SK-N-SH (cell line): ENCODE data around the gene MUSTN1. TPM values are rescaled to one million over a fixed set of nuclear protein-coding genes. Genes with fewer than 3 reads are reported as not detected.

ENCODE experiments used
- CTCF ChIA-PET: fragments of 300-600, 350-600 bp; formaldehyde crosslinking; extraction: SDS; loops from one replicate; lab custom pipeline; 2021; lab: Yijun Ruan, JAX
- POLR2A ChIA-PET: fragments of 350-600 bp; sonication (Branson Sonifier 250); formaldehyde crosslinking; extraction: SDS; loops from one replicate; lab custom pipeline; 2020; ENCODE audit warnings: antibody characterized with exemption, inconsistent platforms; lab: Yijun Ruan, JAX
- DNase-seq: peaks from one replicate; pipeline ENCODE4 v3.0.0; 2012
- H2AFZ ChIP-seq: fragments of 200-600 bp; sonication (generic); 2 replicates; pipeline ENCODE4 v1.8.1; 2016; ENCODE audit warnings: antibody characterized with exemption, mild to moderate bottlenecking, low read depth
- H3F3A ChIP-seq: fragments of 200-600 bp; sonication (generic); replicated peaks from 2 replicates; pipeline ENCODE3; 2016; ENCODE audit warnings: antibody characterized with exemption, mild to moderate bottlenecking; ENCODE audit not compliant: insufficient read depth
- H3K27ac ChIP-seq, 2 experiments: fragments of 200-500 bp in 1 of 2; fragments of 200-600 bp in 1 of 2; sonication (Bioruptor generic) in 1 of 2; sonication (generic), shearing (Covaris generic) in 1 of 2; 2 replicates each; pipeline versions ENCODE4 v1.5.1 to v1.6.1; 2014 to 2016; ENCODE audit warnings: low read depth in 2 of 2, inconsistent platforms in 1 of 2, low read length in 1 of 2, mild to moderate bottlenecking in 1 of 2, mixed read lengths in 1 of 2
- H3K27me3 ChIP-seq: fragments of 200-600 bp; sonication (generic), shearing (Covaris generic); 2 replicates; pipeline ENCODE4 v1.6.1; 2016; ENCODE audit warnings: mixed run types; ENCODE audit not compliant: insufficient read depth
- H3K36me3 ChIP-seq, 2 experiments: fragments of 200-500 bp in 1 of 2; fragments of 200-600 bp in 1 of 2; sonication (Bioruptor generic) in 1 of 2; sonication (generic) in 1 of 2; replicated peaks in 1 of 2; 2 replicates each; pipeline versions ENCODE3 to v1.5.1; 2014 to 2016; ENCODE audit warnings: low read length in 1 of 2, mild to moderate bottlenecking in 1 of 2; ENCODE audit not compliant: insufficient read depth in 2 of 2, control insufficient read depth in 1 of 2
- H3K4me1 ChIP-seq, 2 experiments: fragments of 200-500 bp in 1 of 2; fragments of 200-600 bp in 1 of 2; sonication (Bioruptor generic) in 1 of 2; sonication (generic), shearing (Covaris generic) in 1 of 2; 2 replicates each; pipeline versions ENCODE4 v1.5.1 to v1.6.1; 2014 to 2016; ENCODE audit warnings: low read depth in 1 of 2, low read length in 1 of 2, mixed run types in 1 of 2; ENCODE audit not compliant: insufficient read depth in 2 of 2, control insufficient read depth in 1 of 2
- H3K4me2 ChIP-seq: fragments of 200-600 bp; sonication (generic), shearing (Covaris generic); 2 replicates; pipeline ENCODE4 v1.6.1; 2017; ENCODE audit warnings: mixed run types
- H3K4me3 ChIP-seq, 2 experiments: fragments of 200-500 bp in 1 of 2; fragments of 200-600 bp in 1 of 2; sonication (Bioruptor generic) in 1 of 2; sonication (generic), shearing (Covaris generic) in 1 of 2; 2 replicates each; pipeline versions ENCODE4 v1.5.1 to v1.8.1; 2014 to 2016; ENCODE audit warnings: low read depth in 2 of 2, inconsistent platforms in 1 of 2, low read length in 1 of 2, mild to moderate bottlenecking in 1 of 2, mixed read lengths in 1 of 2, moderate library complexity in 1 of 2
- H3K79me2 ChIP-seq: fragments of 200-600 bp; sonication (generic); 2 replicates; pipeline ENCODE4 v1.8.1; 2017; ENCODE audit warnings: mild to moderate bottlenecking; ENCODE audit not compliant: insufficient read depth
- H3K9ac ChIP-seq: fragments of 200-600 bp; sonication (generic); 2 replicates; pipeline ENCODE4 v1.6.1; 2017; ENCODE audit warnings: mixed run types
- H3K9me2 ChIP-seq: fragments of 200-600 bp; sonication (generic); 2 replicates; pipeline ENCODE4 v1.6.1; 2017; ENCODE audit warnings: mixed run types
- H3K9me3 ChIP-seq: fragments of 200-600 bp; sonication (generic); 2 replicates; pipeline ENCODE4 v1.6.1; 2017; ENCODE audit warnings: mixed run types, mild to moderate bottlenecking, moderate library complexity
- H4K20me1 ChIP-seq: fragments of 200-600 bp; sonication (generic); 2 replicates; pipeline ENCODE4 v1.6.1; 2017; ENCODE audit warnings: mild to moderate bottlenecking, mixed run types; ENCODE audit not compliant: insufficient read depth
- CHD2 ChIP-seq: fragments of 150-350 bp; IDR thresholded peaks from 2 replicates; pipeline ENCODE4 v1.6.1; 2018; ENCODE audit warnings: low read length; ENCODE audit not compliant: partially characterized antibody
- EZH2phosphoT487 ChIP-seq: fragments of 200-600 bp; sonication (generic); IDR thresholded peaks from 2 replicates; pipeline ENCODE4 v1.6.1; 2017; ENCODE audit warnings: low read depth, mixed run types, mild to moderate bottlenecking, antibody characterized with exemption, moderate library complexity, borderline replicate concordance
- FOXM1 ChIP-seq: IDR thresholded peaks from 2 replicates; pipeline ENCODE4 v1.4.0; 2012; ENCODE audit warnings: low read depth, mild to moderate bottlenecking
- GABPA ChIP-seq: IDR thresholded peaks from 2 replicates; pipeline ENCODE4 v1.4.0; 2012; ENCODE audit warnings: low read depth, mild to moderate bottlenecking
- MEF2A ChIP-seq: IDR thresholded peaks from 2 replicates; pipeline ENCODE4 v1.4.0; 2012; ENCODE audit warnings: low read depth, borderline replicate concordance
- MXI1 ChIP-seq: IDR thresholded peaks from 2 replicates; pipeline ENCODE4 v1.6.1; 2012; ENCODE audit warnings: mild to moderate bottlenecking, low read depth, low read length, improper control_type of control experiment
- NFIC ChIP-seq: IDR thresholded peaks from 2 replicates; pipeline ENCODE4 v1.4.0; 2012; ENCODE audit warnings: borderline replicate concordance
- NRF1 ChIP-seq: IDR thresholded peaks from 2 replicates; pipeline ENCODE4 v1.6.1; 2012; ENCODE audit warnings: low read depth, mild to moderate bottlenecking, low read length
- POLR2AphosphoS5 ChIP-seq: IDR thresholded peaks from 2 replicates; pipeline ENCODE4 v1.6.1; 2012; ENCODE audit warnings: low read depth, low read length
- RAD21 ChIP-seq: IDR thresholded peaks from 2 replicates; pipeline ENCODE4 v1.6.1; 2012; ENCODE audit warnings: mild to moderate bottlenecking, low read length
- RCOR1 ChIP-seq: fragments of 150-350 bp; IDR thresholded peaks from 2 replicates; pipeline ENCODE4 v1.6.1; 2017; ENCODE audit warnings: antibody characterized with exemption, low read length
- RFX5 ChIP-seq: IDR thresholded peaks from 2 replicates; pipeline ENCODE4 v1.6.1; 2012; ENCODE audit warnings: mild to moderate bottlenecking, improper control_type of control experiment, low read length
- RXRA ChIP-seq: IDR thresholded peaks from 2 replicates; pipeline ENCODE4 v1.4.0; 2012; ENCODE audit warnings: low read depth, mild to moderate bottlenecking, borderline replicate concordance
- TAF1 ChIP-seq: IDR thresholded peaks from 2 replicates; pipeline ENCODE4 v1.6.1; 2012; ENCODE audit warnings: low read depth, mild to moderate bottlenecking, low read length, moderate library complexity, borderline replicate concordance
- TEAD4 ChIP-seq: IDR thresholded peaks from 2 replicates; pipeline ENCODE4 v1.4.0; 2012; ENCODE audit warnings: mild to moderate bottlenecking, borderline replicate concordance; ENCODE audit not compliant: insufficient read depth
- WGBS: methylation state at CpG from one replicate; pipeline ENCODE4 v1.1.6; 2017; ENCODE audit warnings: low lambda C conversion rate; 5-methylcytosine and 5-hydroxymethylcytosine counted together
- polyA plus RNA-seq, 3 experiments: library from polyadenylated mRNA; depleted of rRNA; stranded (reverse); fragments of >200 nt; gene quantifications; 2 replicates each; pipeline ENCODE4 v1.2.3, GENCODE V29; 2012
- TF ChIP-seq, protein P1 (sequence below): IDR thresholded peaks from 2 replicates; pipeline ENCODE4; 2012
- TF ChIP-seq, protein P2 (sequence below): IDR thresholded peaks from 2 replicates; pipeline ENCODE4 v1.4.0; 2012; ENCODE audit warnings: low read depth, borderline replicate concordance

Gene MUSTN1
- polyA plus RNA-seq, 1 of the 3 experiments (the other 2 are of a cell fraction): 0.54 TPM

DNA sequence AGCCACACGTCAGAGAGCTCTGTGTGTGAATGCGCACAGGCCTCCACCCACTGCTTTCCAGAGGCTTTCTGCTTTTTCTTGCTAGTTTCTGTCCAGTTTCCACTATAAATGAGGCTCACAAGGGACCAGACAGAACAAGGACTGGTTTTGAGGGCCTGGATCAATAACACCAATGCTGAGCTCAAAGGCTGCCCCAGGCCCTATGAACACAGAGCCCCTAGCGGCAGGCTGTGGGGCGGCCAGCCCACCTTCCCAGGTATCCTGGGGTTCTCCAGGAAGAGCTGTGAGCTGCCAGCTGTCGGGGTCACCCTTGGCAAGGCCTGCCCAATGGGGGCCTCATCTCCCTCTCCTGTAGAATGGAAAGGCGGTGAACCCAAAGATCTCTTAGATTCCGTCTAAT is 42.4 kb downstream of the MUSTN1 start:
- H3K4me3 ChIP-seq: no peak overlapping the region
- POLR2A ChIA-PET: interaction anchor here (1.8 kb wide), 1 partner anchor 12 kb away, joined by 6 read pairs; no protein-coding TSS in a partner anchor
- no peak overlapping the region for H3K4me2 ChIP-seq
- no peaks in the 10 kb centered on the region for H3K36me3 ChIP-seq
- no peak for DNase-seq
- no peaks in the 10 kb centered on the region for H3K9me3 ChIP-seq
- 88% methylated on average over 3 of the region's 7 CpGs for WGBS
- CTCF ChIA-PET: interaction anchor here (1.2 to 1.3 kb wide), 2 partner anchors 14 to 54 kb away, joined by 3 to 5 read pairs; no protein-coding TSS in a partner anchor
- no peaks in the 10 kb centered on the region for H3K9me2 ChIP-seq
- H3K9ac ChIP-seq: no peak overlapping the region
- H3K4me1 ChIP-seq: peaks cover 0 to 3% of the 10 kb centered on the region in 2 experiments; a peak in 1 of 4 replicates
- TF ChIP-seq TEAD4: no peak
- TF ChIP-seq RAD21: no peak
- TF ChIP-seq RCOR1: no peak
- no peak for TF ChIP-seq MEF2A
- no peak for TF ChIP-seq CHD2
- TF ChIP-seq TAF1: no peak
- TF ChIP-seq, protein P1, sequence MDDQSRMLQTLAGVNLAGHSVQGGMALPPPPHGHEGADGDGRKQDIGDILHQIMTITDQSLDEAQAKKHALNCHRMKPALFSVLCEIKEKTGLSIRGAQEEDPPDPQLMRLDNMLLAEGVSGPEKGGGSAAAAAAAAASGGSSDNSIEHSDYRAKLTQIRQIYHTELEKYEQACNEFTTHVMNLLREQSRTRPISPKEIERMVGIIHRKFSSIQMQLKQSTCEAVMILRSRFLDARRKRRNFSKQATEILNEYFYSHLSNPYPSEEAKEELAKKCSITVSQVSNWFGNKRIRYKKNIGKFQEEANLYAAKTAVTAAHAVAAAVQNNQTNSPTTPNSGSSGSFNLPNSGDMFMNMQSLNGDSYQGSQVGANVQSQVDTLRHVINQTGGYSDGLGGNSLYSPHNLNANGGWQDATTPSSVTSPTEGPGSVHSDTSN: no peak
- no peak for TF ChIP-seq POLR2AphosphoS5
- no peak for TF ChIP-seq FOXM1
- no peak for TF ChIP-seq MXI1
- TF ChIP-seq EZH2phosphoT487: no peak
- H4K20me1 ChIP-seq: no peaks in the 10 kb centered on the region
- no peaks in the 10 kb centered on the region for H3K79me2 ChIP-seq
- H3K27me3 ChIP-seq: no peaks in the 10 kb centered on the region
- no peak overlapping the region for H3K27ac ChIP-seq
- H2AFZ ChIP-seq: no peak overlapping the region
- no peaks in the 10 kb centered on the region for H3F3A ChIP-seq

- Histone ChIP-seq H3K9me2 (no peaks in the 10 kb centered on the region), H3K36me3 (no peaks in the 10 kb centered on the region), H2AFZ (no peak overlapping the region), H3F3A (no peaks in the 10 kb centered on the region), H3K4me3 (no peak overlapping the region), H3K4me1 (peaks cover 0 to 3% of the 10 kb centered on the region in 2 experiments; a peak in 1 of 4 replicates), H3K9me3 (no peaks in the 10 kb centered on the region), H3K9ac (no peak overlapping the region), H4K20me1 (no peaks in the 10 kb centered on the region), H3K79me2 (no peaks in the 10 kb centered on the region), H3K4me2 (no peak overlapping the region), H3K27ac (no peak overlapping the region), H3K27me3 (no peaks in the 10 kb centered on the region)
- WGBS: 64% methylated on average over 3 of the region's 4 CpGs
- no peak for DNase-seq
- POLR2A ChIA-PET: interaction anchor here (1.8 kb wide), 1 partner anchor 11 kb away, joined by 6 read pairs; no protein-coding TSS in a partner anchor
- CTCF ChIA-PET: interaction anchor here (1.2 to 1.3 kb wide), 2 partner anchors 14 to 54 kb away, joined by 3 to 5 read pairs; no protein-coding TSS in a partner anchor
- TF ChIP-seq MXI1: no peak
- no peak for TF ChIP-seq POLR2AphosphoS5
- TF ChIP-seq, protein P2, sequence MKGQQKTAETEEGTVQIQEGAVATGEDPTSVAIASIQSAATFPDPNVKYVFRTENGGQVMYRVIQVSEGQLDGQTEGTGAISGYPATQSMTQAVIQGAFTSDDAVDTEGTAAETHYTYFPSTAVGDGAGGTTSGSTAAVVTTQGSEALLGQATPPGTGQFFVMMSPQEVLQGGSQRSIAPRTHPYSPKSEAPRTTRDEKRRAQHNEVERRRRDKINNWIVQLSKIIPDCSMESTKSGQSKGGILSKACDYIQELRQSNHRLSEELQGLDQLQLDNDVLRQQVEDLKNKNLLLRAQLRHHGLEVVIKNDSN: no peak
- no peak for TF ChIP-seq RFX5
- no peak for TF ChIP-seq NFIC
- no peak for TF ChIP-seq NRF1
- no peak for TF ChIP-seq TEAD4
- no peak for TF ChIP-seq GABPA
- no peak for TF ChIP-seq RXRA
- TF ChIP-seq RAD21: no peak
- TF ChIP-seq EZH2phosphoT487: no peak
These were observed 42.9 kb downstream of the MUSTN1 start for GRCh38 chr3:52791928-52792327.
